GM23338 (cell line): Measurements from ENCODE around the gene RRBP1.

Experiments
- EZH2 ChIP-seq: fragments of 200-600 bp; sonication (generic); IDR thresholded peaks from one replicate; pipeline ENCODE4 v1.8.0; 2017; ENCODE audit warnings: antibody characterized with exemption, mild to moderate bottlenecking, low read depth; ENCODE audit not compliant: unreplicated experiment
- POLR2AphosphoS5 ChIP-seq: IDR thresholded peaks from 2 replicates; pipeline ENCODE4 v1.6.1; 2016; ENCODE audit warnings: antibody characterized with exemption, low read depth
- REST ChIP-seq: IDR thresholded peaks from one replicate; pipeline ENCODE4 v1.6.1; 2018; ENCODE audit warnings: antibody characterized with exemption; ENCODE audit not compliant: unreplicated experiment
- TF ChIP-seq, protein P1 (sequence below), 2 experiments: fragments of 200-600 bp in 1 of 2; sonication (generic) in 1 of 2; conservative IDR thresholded peaks; 2 replicates each; pipeline versions ENCODE4 v1.5.1 to v1.6.1; 2016 to 2017; ENCODE audit warnings: antibody characterized with exemption in 2 of 2, low read depth in 2 of 2, mild to moderate bottlenecking in 2 of 2, moderate library complexity in 1 of 2

DNA sequence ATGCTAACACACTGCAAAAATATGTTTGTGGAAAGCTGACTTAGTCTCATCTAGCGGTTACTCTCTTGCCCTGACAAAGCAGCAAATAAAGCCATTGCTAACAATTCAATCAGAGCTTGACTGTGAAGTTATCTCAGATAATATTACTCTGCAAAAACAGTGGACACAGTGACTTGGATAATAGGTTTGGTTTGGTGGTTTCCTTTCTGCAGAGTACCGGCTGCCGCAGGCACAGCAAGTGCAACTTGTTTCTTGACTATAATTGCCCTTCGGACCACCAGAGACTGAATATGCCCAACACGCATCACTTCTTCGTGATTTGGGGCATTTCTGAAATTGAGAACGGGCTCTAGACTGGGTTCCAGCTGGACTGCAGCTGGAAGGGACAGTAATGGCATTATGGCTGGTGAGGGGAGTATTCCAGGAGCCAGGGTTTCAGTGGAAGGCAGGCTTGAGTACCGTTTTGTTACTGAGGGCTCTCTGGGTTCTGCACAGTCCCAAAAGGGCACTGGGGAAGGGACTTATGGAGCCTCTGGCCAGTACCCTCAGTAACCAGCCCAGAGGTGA is 72.1 kb downstream of the RRBP1 start:
- TF ChIP-seq POLR2AphosphoS5, result no peak
- TF ChIP-seq, protein P1, sequence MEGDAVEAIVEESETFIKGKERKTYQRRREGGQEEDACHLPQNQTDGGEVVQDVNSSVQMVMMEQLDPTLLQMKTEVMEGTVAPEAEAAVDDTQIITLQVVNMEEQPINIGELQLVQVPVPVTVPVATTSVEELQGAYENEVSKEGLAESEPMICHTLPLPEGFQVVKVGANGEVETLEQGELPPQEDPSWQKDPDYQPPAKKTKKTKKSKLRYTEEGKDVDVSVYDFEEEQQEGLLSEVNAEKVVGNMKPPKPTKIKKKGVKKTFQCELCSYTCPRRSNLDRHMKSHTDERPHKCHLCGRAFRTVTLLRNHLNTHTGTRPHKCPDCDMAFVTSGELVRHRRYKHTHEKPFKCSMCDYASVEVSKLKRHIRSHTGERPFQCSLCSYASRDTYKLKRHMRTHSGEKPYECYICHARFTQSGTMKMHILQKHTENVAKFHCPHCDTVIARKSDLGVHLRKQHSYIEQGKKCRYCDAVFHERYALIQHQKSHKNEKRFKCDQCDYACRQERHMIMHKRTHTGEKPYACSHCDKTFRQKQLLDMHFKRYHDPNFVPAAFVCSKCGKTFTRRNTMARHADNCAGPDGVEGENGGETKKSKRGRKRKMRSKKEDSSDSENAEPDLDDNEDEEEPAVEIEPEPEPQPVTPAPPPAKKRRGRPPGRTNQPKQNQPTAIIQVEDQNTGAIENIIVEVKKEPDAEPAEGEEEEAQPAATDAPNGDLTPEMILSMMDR (conservative IDR thresholded peaks at IDR 0.05; ENCODE audit: low read depth in 2 of 2), result no peak
- TF ChIP-seq REST, result no peak
- TF ChIP-seq EZH2, result no peak
